OCI-LY7 (cell line): ENCODE results near the gene MPZ.

Experiments
- EZH2phosphoT487 ChIP-seq: fragments of 200-600 bp; sonication (generic); IDR thresholded peaks from 2 replicates; pipeline ENCODE4 v1.6.1; 2018; ENCODE audit warnings: low read depth, borderline replicate concordance, mild to moderate bottlenecking, mixed run types, antibody characterized with exemption, low read length, moderate library complexity, mixed read lengths
- TF ChIP-seq, protein P1 (sequence below): fragments of 200-600 bp; sonication (generic); conservative IDR thresholded peaks from 2 replicates; pipeline ENCODE4 v1.5.1; 2014; ENCODE audit warnings: mild to moderate bottlenecking, antibody characterized with exemption, low read length, moderate library complexity, mixed read lengths

DNA sequence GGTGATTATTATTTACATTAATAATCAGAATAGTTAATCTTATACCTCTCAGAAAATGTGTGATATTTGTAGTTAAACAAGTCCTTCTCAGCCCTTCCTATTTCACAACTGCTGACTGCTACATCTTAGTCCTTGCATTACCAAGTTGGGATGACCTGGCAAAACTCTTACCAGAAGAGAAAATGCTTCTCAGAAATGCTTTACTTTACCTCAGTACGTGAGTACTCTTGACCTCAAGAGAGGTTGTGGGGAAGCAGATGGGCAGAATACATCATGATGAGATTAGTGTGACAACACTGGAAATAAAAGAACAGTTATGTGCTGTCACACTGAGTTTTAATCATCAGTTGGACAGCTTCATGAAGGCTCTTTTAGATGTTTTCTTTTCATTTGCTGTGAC is 41.7 kb upstream of the MPZ start:
- TF ChIP-seq, protein P1, sequence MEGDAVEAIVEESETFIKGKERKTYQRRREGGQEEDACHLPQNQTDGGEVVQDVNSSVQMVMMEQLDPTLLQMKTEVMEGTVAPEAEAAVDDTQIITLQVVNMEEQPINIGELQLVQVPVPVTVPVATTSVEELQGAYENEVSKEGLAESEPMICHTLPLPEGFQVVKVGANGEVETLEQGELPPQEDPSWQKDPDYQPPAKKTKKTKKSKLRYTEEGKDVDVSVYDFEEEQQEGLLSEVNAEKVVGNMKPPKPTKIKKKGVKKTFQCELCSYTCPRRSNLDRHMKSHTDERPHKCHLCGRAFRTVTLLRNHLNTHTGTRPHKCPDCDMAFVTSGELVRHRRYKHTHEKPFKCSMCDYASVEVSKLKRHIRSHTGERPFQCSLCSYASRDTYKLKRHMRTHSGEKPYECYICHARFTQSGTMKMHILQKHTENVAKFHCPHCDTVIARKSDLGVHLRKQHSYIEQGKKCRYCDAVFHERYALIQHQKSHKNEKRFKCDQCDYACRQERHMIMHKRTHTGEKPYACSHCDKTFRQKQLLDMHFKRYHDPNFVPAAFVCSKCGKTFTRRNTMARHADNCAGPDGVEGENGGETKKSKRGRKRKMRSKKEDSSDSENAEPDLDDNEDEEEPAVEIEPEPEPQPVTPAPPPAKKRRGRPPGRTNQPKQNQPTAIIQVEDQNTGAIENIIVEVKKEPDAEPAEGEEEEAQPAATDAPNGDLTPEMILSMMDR: no peak
- TF ChIP-seq EZH2phosphoT487: no peak
